CD4-positive, alpha-beta T cell treated with Interleukin-21 for 1 hour (primary cell): ENCODE results near the gene ITGAD.

Experiments used
- DNase-seq: peaks from one replicate; pipeline ENCODE4 v3.0.0-alpha.2; 2020

Gene ITGAD

GRCh38 chr16:31461201-31461920 lies 68.2 kb downstream of the ITGAD start:
- no peak for DNase-seq

GRCh38 chr16:31461921-31462804 lies 69.0 kb downstream of the ITGAD start:
- no peak for DNase-seq

- DNase-seq: no peak
Observed at GRCh38 chr16:31464348-31464769, 71.2 kb downstream of the ITGAD start.

- no peak for DNase-seq
Observed at GRCh38 chr16:31464781-31465260, 71.7 kb downstream of the ITGAD start.

- no peak for DNase-seq
Observed at GRCh38 chr16:31465788-31466370, 72.7 kb downstream of the ITGAD start.

- DNase-seq: no peak
Observed at GRCh38 chr16:31466381-31466841, 73.3 kb downstream of the ITGAD start.

- DNase-seq: peak; percentile 29
Observed at GRCh38 chr16:31467151-31467773, 74.1 kb downstream of the ITGAD start.

- no peak for DNase-seq
Observed at GRCh38 chr16:31467858-31468257, 74.7 kb downstream of the ITGAD start.

- no peak for DNase-seq
Observed at GRCh38 chr16:31470615-31471014, 77.5 kb downstream of the ITGAD start.

- DNase-seq: no peak
Observed at GRCh38 chr16:31471241-31471874, 78.2 kb downstream of the ITGAD start.

GRCh38 chr16:31471875-31472708 lies 79.0 kb downstream of the ITGAD start, which contains the start of gene TGFB1I1:
TSS of gene TGFB1I1 (plus strand) at chr16:31472152. CDS start at chr16:31472189, 37 bp downstream.
- DNase-seq: no peak

GRCh38 chr16:31472709-31473203 lies 79.6 kb downstream of the ITGAD start:
- DNase-seq: peak; percentile 60

GRCh38 chr16:31473264-31473984 lies 80.3 kb downstream of the ITGAD start:
- no peak for DNase-seq

GRCh38 chr16:31474173-31474714 lies 81.1 kb downstream of the ITGAD start:
- no peak for DNase-seq

GRCh38 chr16:31474773-31475738 lies 81.9 kb downstream of the ITGAD start:
- no peak for DNase-seq

- DNase-seq: peak; percentile 38
Observed at GRCh38 chr16:31475946-31476302, 82.8 kb downstream of the ITGAD start.
